Renal cortical epithelial cell (primary cell): Measurements from ENCODE around the gene IFNA1. TPM values are rescaled to one million over a fixed set of nuclear protein-coding genes. Genes with fewer than 3 reads are reported as not detected.
"Not testable (repeated sequence)": the region's sequence is repeated elsewhere in the genome, so short reads cannot be mapped to it uniquely, and the experiment has no call there.

Experiments used
- DNase-seq: peaks from one replicate; pipeline ENCODE4 v3.0.0-alpha.2; 2011; ENCODE audit warnings: low read depth
- total RNA-seq: library from RNA; depleted of rRNA; stranded (reverse); fragments of >200 nt; gene quantifications from 2 replicates; pipeline ENCODE4 v1.2.3, GENCODE V29; 2014

IFNA1 gene
- total RNA-seq, 1 donor from 2014 or later = not detected

DNA sequence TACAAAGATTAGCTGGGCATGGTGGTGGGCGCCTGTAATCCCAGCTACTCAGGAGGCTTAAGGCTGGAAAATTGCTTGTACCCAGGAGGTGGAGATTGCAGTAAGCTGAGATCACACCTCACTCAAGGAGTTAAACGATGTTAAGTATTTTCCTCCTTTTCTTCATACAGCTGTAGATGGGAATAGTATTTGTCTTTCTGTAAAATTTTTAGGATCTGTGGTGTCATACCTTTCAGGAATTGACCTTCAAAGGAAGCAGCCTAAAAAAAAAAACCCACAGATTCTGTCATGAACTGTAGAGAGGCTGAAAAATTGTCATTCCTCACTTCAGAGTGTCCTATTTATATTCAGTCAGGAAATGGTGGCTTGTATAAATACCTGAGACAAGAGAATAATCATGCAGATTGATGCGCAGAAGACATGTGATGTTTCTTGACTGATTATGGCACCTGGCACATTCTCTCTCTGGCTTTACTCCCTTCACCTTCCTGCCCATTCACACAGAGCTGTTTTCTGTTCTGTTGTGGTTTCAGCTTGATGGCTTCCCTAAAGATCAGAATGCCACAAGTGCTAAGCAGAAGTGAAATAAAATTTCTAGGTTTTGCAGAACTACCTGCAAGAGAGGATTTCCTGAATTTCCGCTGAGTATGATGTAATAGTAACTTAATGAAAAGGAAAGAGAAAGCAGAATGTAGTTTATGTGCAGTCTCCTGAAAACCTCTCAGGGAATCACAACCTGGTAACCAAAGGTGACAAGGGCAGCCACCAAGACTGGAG is 3.8 kb downstream of the IFNA1 start:
- DNase-seq = no peak

DNA sequence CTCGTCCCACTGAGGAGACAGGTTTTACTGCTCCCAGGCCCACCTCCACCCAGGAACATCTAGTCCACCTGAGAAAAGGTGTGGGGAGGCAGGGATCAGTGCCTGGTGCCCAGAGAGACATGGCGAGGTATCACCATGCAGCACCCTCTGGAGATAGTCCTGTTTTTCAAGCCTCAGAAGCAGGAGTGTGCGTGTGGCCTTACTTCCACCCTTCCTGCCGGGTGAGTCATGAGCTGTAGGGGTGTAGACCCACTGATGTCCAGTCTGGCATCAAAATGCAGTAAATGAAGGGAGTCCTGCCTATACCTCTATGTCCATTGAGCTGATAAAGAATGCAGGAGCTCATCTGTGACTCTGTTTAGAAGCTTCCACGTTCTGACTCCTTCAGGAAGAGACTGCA is 9.1 kb downstream of the IFNA1 start:
- DNase-seq = not testable (repeated sequence)

DNA sequence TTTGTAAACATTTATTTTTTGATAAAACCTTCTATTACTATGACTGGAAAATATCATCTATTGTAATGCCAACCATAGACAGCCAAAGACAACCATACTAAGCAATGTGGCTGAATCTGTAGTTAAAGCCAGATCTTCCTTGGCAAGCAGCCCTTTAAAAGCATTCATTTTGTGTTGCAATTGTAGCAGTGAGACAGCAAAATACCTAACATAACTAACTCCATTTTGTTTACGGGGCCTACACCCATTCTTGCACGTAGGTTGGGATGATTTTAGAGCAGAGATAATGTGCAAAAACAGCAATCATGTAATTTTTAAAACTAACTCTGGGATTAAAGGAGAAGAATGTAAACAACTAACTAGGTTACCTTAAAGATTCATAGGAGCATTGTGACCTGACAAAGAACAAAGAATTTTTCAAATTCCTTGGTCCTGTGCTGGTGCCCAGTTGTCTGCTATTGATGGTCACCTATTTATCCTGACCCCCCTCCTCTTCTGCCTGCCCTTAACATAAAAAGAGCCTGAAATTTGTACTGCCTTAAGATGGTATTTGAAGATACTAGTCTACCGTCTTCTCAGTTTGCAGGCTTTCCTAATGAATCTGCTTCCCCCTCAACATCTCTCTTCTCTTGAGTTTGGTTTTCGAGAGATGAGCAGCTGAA is 10.6 kb downstream of the IFNA1 start:
- DNase-seq = no peak

DNA sequence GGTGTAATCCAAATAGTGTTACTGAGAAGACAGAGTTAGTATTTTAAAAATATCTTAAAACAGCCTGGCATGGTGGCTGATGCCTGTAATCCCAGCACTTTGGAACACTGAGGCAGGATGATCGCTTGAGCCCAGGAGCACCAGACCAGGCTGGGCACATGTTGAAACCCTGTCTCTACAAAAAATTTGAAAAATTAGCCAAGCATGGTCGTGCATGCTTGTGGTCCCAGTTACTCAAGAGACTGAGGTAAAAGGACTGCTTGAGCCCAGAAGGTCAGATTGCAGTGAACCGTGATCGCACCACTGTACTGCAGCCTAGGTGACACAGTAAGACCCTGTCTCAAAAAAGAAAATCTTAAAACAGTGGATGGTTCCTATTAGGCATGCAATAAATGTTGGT is 12.4 kb downstream of the IFNA1 start:
- DNase-seq = peak; percentile 79

DNA sequence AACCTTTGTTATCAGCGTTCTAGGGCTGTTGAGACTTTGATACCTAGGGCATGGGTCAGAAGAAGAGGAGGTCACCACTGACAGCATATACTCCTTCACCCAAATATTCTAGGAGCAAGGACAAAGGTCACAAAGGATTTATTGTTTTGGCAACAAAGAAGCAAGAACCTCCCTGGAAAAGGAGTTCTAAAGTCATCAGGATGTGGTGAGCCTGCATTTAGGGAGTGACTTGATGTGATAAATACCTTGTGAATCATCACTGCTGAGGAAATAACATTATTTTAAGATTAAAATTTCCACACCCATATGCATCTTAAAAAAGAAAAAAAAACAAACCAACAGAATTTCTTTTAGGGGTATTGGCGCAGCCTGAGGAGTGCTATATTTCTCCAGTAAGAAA is 13.9 kb downstream of the IFNA1 start:
- peak; percentile 66 for DNase-seq

DNA sequence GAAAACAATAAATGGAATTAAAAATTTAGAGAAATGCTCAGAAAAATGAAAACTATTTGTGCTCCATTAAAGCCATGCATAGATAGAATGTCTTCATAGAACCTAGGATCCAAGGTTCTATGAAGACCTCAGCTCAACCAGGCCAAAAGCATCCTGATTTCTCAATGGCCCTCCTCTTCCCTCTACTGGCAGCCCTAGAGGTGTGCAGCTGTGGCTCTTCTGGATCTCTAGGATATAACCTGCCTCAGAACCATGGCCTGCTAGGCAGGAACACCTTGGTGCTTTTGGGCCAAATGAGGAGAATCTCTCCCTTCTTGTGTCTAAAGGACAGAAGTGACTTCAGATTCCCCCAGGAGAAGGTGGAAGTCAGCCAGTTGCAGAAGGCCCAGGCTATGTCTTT is 15.1 kb downstream of the IFNA1 start:
- DNase-seq = peak; percentile 31

DNA sequence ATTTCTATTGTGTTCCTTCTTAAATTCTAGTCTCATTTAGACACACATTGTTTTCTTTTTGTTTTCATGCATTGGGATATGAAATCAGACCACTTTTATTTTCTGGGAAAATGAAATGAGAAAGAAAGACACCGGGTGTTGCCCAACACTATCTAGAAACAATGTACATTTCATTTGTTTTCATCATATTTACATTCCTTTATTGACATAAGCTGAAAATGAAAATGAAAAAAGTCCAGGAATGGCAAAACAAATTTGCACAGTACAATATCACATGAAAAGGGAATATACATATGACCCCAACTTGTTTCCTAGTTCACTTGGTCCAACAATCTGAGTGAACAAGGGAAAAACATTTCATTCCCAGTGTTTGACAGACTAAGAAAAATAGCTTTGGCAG is 21.1 kb downstream of the IFNA1 start:
- DNase-seq = no peak

DNA sequence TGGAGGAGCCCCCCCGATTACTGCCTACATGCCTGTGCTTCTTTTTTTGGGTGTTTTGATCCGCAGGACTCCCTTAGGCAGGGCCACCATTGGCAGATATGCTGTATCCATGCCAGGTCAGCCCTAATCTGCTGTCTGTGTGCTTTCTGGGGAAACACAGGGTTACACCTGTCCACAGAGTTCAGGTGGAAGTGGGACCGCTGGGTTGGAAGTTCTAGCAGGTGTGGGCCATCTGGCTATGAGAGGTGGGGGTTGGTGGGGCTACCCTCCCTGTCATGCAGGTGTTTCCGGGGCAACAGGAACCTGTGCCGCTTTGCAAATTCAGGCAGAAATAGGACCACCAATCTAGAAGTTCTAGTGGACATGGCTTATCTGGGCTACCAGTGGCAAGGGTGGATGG is 24.9 kb downstream of the IFNA1 start:
- DNase-seq = no peak

DNA sequence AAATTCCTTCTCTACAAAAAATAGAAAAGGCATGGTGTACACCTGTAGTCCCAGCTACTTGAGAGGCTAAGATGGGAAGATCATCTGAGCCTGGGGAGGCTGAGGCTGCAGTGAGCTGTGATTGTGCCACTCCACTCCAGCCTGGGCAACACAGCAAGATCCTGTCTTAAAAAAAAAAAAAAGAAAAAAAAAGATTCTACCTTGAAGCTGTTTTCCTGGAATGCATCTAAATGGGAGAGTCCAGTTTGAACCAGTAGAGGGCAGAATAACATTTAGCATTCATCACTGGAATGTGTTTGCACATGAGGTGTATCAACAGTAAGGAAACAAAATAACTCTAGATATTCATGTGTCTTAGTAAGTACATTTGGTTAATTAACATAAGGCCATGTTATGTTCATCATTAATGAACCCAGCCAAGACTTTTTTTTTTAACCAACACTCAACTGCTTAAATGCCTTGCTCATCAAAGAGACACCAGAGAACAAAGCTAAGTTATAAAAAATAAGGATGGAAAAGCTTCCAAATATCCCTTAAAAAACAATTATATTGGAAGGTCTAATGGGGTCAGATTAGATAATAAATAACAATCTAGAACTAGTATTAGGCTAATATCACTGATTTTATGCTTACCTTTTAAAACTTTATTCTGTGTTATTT is 25.8 kb downstream of the IFNA1 start:
- peak; percentile 76 for DNase-seq

DNA sequence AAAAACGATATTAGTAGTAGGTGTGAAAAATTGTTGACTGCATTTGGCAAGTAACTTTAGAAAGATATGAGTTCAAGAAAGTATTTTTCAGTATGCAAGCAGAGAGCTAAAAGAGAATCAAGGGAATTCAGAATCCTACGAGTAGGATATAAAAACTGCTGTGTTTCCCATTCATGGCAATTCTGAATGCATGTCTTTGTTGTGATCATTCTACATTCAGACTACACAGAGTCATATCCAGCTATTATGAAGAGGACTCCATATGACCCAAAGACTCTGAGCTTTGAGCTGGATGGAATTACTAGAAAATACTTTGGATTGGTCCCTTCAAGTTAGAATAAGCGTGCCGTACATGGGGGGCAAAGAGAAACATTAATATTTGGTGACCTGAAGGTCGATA is 29.9 kb downstream of the IFNA1 start:
- no peak for DNase-seq

DNA sequence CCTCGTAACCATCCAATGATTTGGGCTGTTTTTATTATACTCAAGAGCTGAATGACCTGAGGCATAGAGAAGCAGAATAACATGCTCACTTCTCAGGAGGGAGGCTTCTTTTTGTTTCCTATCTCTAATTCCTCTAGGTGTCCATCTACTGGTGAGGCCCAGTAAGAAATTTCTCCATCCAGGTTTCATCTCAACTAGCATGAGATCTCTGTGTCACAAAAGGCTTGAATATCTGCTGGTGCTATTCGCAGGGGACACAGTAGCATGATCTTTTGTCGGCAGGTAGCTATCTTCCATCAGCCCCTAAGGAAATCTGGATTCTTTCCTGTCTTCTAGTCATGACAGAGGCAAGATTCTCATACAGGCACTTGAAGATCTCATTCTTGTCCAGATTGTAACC is 33.0 kb downstream of the IFNA1 start:
- DNase-seq = no peak

DNA sequence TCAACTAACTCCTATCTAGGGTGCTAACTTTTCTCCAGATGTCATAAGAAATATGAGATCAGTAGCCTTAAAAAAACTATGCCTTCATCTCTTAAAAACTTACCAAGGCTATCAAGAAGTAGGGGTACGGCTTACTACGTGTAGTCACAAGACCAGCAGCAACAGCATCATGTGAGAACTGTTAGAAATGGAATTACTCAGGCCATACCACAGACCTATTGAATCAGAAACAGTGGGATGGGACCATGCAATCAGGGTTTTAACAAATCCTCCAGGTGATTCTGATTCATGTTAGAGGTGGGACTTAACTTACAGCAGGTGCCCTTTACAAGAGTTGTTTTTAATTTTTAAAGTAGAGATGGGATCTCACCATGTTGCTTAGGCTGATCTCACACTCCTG is 37.2 kb downstream of the IFNA1 start:
- no peak for DNase-seq

DNA sequence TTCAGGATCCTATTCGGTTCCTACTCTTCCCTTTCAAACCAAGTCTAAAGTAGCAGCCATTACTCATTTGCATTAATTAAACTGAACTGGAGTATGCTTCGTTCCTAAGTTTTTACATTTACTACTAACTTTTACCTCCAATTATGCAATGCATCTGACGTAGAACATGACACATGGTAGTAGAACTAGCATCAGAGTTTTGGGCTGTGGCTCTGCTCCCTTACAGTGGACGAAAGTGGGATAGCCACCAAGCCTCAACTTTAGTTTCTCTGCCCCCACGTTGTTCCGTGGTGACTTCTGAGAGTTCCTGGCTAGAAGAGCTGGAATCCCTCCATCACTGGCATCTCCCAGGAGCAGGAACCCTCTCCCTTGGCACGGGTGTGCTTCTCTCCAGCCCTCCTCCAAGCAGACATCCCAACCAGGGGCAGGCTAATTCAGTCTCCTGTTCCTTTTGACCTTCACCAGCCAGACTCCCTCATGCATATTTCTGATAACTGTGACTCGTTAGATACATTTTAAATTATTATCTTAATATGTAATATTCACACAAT is 39.0 kb downstream of the IFNA1 start:
- no peak for DNase-seq

DNA sequence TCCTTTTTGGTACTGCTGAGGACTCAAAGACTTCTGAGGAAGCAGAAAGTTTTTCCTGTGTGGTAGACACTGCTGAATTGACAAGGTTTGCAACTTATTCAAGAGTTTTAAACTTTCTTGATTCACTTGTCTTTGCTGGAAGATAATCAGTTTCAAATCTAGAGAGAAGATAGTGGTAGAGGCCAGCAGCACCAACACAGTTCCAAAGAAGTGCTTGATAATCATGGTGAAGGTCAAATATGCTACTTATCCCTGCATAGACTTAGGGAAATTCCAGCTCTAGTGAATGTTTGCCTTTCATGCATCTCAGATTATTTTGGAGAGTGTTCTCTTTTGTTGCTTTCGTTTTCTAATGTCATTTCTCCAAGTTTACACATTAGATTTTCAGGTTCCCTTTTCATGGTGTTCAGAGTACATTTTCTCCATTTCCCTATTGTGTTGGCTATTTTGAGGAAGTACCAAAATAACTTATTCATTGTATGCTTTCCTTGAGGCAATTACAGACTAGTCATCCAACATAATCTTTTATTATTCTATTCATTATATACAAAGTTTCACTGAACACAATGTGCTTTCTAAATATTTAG is 41.3 kb downstream of the IFNA1 start:
- DNase-seq = no peak

DNA sequence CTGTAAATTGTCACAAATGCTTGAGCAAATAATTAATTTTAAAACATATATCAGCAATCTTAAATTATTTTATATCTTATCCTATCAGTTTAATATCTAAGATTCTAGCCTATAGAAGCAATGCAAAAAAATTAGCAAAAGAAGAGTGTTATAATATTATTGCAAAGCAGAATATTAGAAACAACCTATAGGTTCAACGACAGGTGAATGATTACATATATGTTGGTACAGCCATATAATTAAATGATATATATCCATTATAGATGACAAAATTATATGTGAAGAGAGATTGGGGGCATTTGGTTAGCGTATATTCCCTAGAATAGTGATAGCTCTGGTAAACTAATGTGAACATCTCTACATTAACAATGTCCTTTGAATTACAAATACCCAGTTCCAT is 42.0 kb downstream of the IFNA1 start, which contains the start of gene IFNE:
TSS of gene IFNE (minus strand) at position 101 of the 400 bp plus-strand sequence. CDS start 619 bp downstream, outside the sequence.
- DNase-seq = no peak

Other genes with a start within 250 kb of the IFNA1 start
- not detected in 2 replicates for gene IFNA7, start 238.2 kb upstream of the IFNA1 start, total RNA-seq
- not detected in 2 replicates for gene IFNA10, start 233.3 kb upstream of the IFNA1 start, total RNA-seq
- gene IFNA16, start 223.1 kb upstream of the IFNA1 start, total RNA-seq = not detected in 2 replicates
- gene IFNA17, start 212.2 kb upstream of the IFNA1 start, total RNA-seq = not detected in 2 replicates
- not detected in 2 replicates for gene IFNA14, start 200.4 kb upstream of the IFNA1 start, total RNA-seq
- gene IFNA5, start 135.1 kb upstream of the IFNA1 start, total RNA-seq = 0.20 TPM in 1 of 2 replicates, not detected in the other
- gene KLHL9, start 105.0 kb upstream of the IFNA1 start, total RNA-seq = 31.3 and 64.1 TPM in 2 replicates
- gene IFNA6, start 89.6 kb upstream of the IFNA1 start, total RNA-seq = not detected in 2 replicates
- not detected in 2 replicates for gene IFNA13, start 72.4 kb upstream of the IFNA1 start, total RNA-seq
- gene IFNA2, start 55.0 kb upstream of the IFNA1 start, total RNA-seq = not detected in 2 replicates
- gene IFNA8, start 31.3 kb upstream of the IFNA1 start, total RNA-seq = not detected in 2 replicates
- 9.5 TPM in 1 of 2 replicates, not detected in the other for gene IFNE, start 41.9 kb downstream of the IFNA1 start, total RNA-seq